ENCODE results near the gene DNAJC15.
"Not testable (repeated sequence)": the region's sequence is repeated elsewhere in the genome, so short reads cannot be mapped to it uniquely, and the experiment has no call there.

DNA sequence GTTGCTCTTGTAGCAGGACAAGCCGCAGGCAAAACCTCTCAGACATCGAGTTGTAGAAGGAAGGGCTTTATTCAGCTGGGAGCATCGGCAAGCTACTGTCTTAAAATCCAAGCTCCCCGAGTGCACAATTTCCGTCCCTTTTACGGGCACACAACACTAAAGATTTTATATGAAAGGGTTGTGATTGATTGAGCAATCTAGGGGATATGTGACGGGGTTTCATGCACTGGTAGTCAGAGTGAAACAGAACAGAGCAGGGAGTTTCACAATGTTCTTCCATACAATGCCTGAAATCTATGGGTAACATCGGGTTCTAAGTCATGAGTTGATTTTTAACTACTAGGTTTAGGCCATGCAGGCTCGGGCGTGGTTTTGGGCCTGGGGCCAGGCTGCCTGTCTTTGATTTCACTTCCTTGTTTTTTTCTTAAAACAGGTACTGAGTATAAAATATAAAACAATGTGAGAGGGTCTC is 22.0 kb downstream of the DNAJC15 start:
- TF ChIP-seq, protein P1, sequence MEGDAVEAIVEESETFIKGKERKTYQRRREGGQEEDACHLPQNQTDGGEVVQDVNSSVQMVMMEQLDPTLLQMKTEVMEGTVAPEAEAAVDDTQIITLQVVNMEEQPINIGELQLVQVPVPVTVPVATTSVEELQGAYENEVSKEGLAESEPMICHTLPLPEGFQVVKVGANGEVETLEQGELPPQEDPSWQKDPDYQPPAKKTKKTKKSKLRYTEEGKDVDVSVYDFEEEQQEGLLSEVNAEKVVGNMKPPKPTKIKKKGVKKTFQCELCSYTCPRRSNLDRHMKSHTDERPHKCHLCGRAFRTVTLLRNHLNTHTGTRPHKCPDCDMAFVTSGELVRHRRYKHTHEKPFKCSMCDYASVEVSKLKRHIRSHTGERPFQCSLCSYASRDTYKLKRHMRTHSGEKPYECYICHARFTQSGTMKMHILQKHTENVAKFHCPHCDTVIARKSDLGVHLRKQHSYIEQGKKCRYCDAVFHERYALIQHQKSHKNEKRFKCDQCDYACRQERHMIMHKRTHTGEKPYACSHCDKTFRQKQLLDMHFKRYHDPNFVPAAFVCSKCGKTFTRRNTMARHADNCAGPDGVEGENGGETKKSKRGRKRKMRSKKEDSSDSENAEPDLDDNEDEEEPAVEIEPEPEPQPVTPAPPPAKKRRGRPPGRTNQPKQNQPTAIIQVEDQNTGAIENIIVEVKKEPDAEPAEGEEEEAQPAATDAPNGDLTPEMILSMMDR (conservative IDR thresholded peaks at IDR 0.05 in 1 of 2, IDR thresholded peaks at IDR 0.05 in 1 of 2; ENCODE audit: low read depth in 1 of 2, low read length in 2 of 2) = not testable (repeated sequence)
- TF ChIP-seq EZH2 (IDR thresholded peaks at IDR 0.05; ENCODE audit: low read length, missing control alignments) = not testable (repeated sequence)

Data from fibroblast of lung (primary cell).